Measurements from ENCODE around the gene PRKCA.
A peak's percentile ranks its signal among the peaks of the same experiment; 100 is the strongest.

PRKCA gene

GRCh38 chr17:66386498-66387351 is 84.3 kb downstream of the PRKCA start:
- peaks cover 13% of the 10 kb centered on the region for H3K4me1 ChIP-seq (ENCODE audit: control insufficient read depth, low read length)
- no peaks in the 10 kb centered on the region for H3K36me3 ChIP-seq (ENCODE audit: control insufficient read depth, low read length)
- H3F3A ChIP-seq (ENCODE audit: control insufficient read depth, insufficient read depth): no peaks in the 10 kb centered on the region
- H3K9me2 ChIP-seq (replicated peaks; ENCODE audit: control insufficient read depth, low read length): no peaks in the 10 kb centered on the region
- H3K79me2 ChIP-seq (ENCODE audit: control insufficient read depth, low read length): no peaks in the 10 kb centered on the region
- H3K4me3 ChIP-seq (ENCODE audit: low read length): 0 out of 2 replicates have a peak overlapping the region, but pooled peaks have one; percentile 3
- peak overlapping the region; percentile 34 for H3K4me2 ChIP-seq (ENCODE audit: low read length)
- no peak overlapping the region for H3K27ac ChIP-seq (ENCODE audit: low read depth, low read length)
- H3K9me3 ChIP-seq (ENCODE audit: control insufficient read depth, insufficient read depth, low read length): peaks cover 4% of the 10 kb centered on the region; the same call in 1 of the 2 replicates
- no peaks in the 10 kb centered on the region for H3K27me3 ChIP-seq (ENCODE audit: control insufficient read depth, low read length)
- H4K20me1 ChIP-seq (ENCODE audit: control insufficient read depth, insufficient read depth, low read depth, low read length): no peaks in the 10 kb centered on the region
- TF ChIP-seq CTCF (IDR thresholded peaks at IDR 0.05; ENCODE audit: low read depth, low read length, poor library complexity, severe bottlenecking): no peak
- no peak for TF ChIP-seq EZH2phosphoT487 (IDR thresholded peaks at IDR 0.05; ENCODE audit: borderline replicate concordance, low read length)

- TF ChIP-seq EZH2phosphoT487 (IDR thresholded peaks at IDR 0.05; ENCODE audit: borderline replicate concordance, low read length) (no peak), CTCF (IDR thresholded peaks at IDR 0.05; ENCODE audit: low read depth, low read length, poor library complexity, severe bottlenecking) (no peak)
- Histone ChIP-seq H3K4me2 (ENCODE audit: low read length) (no peak overlapping the region), H3K79me2 (ENCODE audit: control insufficient read depth, low read length) (no peaks in the 10 kb centered on the region), H3K27me3 (ENCODE audit: control insufficient read depth, low read length) (no peaks in the 10 kb centered on the region), H3K4me3 (ENCODE audit: low read length) (no peak overlapping the region), H4K20me1 (ENCODE audit: control insufficient read depth, insufficient read depth, low read depth, low read length) (no peaks in the 10 kb centered on the region), H3K9me2 (replicated peaks; ENCODE audit: control insufficient read depth, low read length) (no peaks in the 10 kb centered on the region), H3K9me3 (ENCODE audit: control insufficient read depth, insufficient read depth, low read length) (peaks cover 4% of the 10 kb centered on the region; the same call in 1 of the 2 replicates), H3K4me1 (ENCODE audit: control insufficient read depth, low read length) (peaks cover 13% of the 10 kb centered on the region), H3K36me3 (ENCODE audit: control insufficient read depth, low read length) (no peaks in the 10 kb centered on the region), H3K27ac (ENCODE audit: low read depth, low read length) (no peak overlapping the region), H3F3A (ENCODE audit: control insufficient read depth, insufficient read depth) (no peaks in the 10 kb centered on the region)
Measured at GRCh38 chr17:66387392-66387981, 85.1 kb downstream of the PRKCA start.

GRCh38 chr17:66392783-66393437 is 90.5 kb downstream of the PRKCA start:
- H3F3A ChIP-seq (ENCODE audit: control insufficient read depth, insufficient read depth): no peaks in the 10 kb centered on the region
- H4K20me1 ChIP-seq (ENCODE audit: control insufficient read depth, insufficient read depth, low read depth, low read length): no peaks in the 10 kb centered on the region
- no peak overlapping the region for H3K27ac ChIP-seq (ENCODE audit: low read depth, low read length)
- no peak overlapping the region for H3K4me3 ChIP-seq (ENCODE audit: low read length)
- no peaks in the 10 kb centered on the region for H3K27me3 ChIP-seq (ENCODE audit: control insufficient read depth, low read length)
- no peaks in the 10 kb centered on the region for H3K36me3 ChIP-seq (ENCODE audit: control insufficient read depth, low read length)
- no peak for TF ChIP-seq CTCF (IDR thresholded peaks at IDR 0.05; ENCODE audit: low read depth, low read length, poor library complexity, severe bottlenecking)
- no peak for TF ChIP-seq EZH2phosphoT487 (IDR thresholded peaks at IDR 0.05; ENCODE audit: borderline replicate concordance, low read length)
- no peaks in the 10 kb centered on the region for H3K9me3 ChIP-seq (ENCODE audit: control insufficient read depth, insufficient read depth, low read length)
- H3K4me2 ChIP-seq (ENCODE audit: low read length): no peak overlapping the region
- no peaks in the 10 kb centered on the region for H3K4me1 ChIP-seq (ENCODE audit: control insufficient read depth, low read length)
- no peaks in the 10 kb centered on the region for H3K79me2 ChIP-seq (ENCODE audit: control insufficient read depth, low read length)
- H3K9me2 ChIP-seq (replicated peaks; ENCODE audit: control insufficient read depth, low read length): no peaks in the 10 kb centered on the region

All from DOHH2 (cell line).